ENCODE results near the gene ZNF710.

ZNF710 gene

DNA sequence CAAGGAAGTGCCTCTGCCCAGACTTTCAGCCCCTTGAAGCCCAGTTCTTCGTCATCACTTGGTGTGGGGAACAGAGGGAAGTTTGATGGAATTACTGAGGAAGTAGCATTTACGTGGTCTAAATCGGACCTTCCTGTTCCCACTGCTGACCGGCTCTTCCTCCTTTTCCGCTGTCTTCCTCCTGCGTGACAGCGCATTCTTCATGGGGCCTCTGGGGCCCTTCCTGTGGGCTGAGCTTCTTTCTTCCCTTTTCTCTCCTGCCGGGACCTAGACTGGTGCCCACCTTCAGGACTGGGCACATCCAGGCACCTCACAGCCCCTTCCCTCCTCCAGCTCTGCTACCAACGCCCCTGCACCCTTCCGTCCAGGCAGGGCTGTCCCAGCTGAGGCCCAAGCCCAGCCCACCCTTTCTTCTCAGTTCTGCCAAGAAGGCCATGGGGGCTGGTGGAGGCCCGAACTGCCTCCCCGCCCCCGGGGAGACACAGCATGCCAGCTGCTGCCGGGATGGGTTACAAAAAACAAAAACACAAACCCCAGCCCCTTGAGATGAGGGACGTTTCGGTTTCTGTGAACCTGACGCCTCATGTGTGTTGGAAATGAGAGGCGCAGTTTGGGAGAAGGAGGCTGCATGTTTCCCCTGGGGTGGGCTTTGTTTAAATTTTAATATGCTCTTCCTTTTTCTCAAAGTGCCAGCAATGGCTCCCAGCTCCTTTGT lies 19.1 kb downstream of the ZNF710 start:
- no peaks in the 10 kb centered on the region for H3K9me3 ChIP-seq (ENCODE audit: control insufficient read depth, low read length)
- DNase-seq (ENCODE audit: low read depth), result no peak
- H3K4me3 ChIP-seq (ENCODE audit: low read length), result no peak overlapping the region
- H3K27me3 ChIP-seq (replicated peaks; ENCODE audit: control insufficient read depth, insufficient read depth, low read length), result no peaks in the 10 kb centered on the region
- H3K36me3 ChIP-seq (ENCODE audit: control insufficient read depth, insufficient read depth, low read length, severe bottlenecking), result no peaks in the 10 kb centered on the region
- no peak overlapping the region for H3K9ac ChIP-seq (ENCODE audit: low read length)
- H3K4me1 ChIP-seq (ENCODE audit: control insufficient read depth, insufficient read depth, low read length), result peaks cover 5% of the 10 kb centered on the region

- H3K4me3 ChIP-seq (ENCODE audit: low read length), result no peak overlapping the region
- H3K27me3 ChIP-seq (replicated peaks; ENCODE audit: control insufficient read depth, insufficient read depth, low read length), result no peaks in the 10 kb centered on the region
- no peaks in the 10 kb centered on the region for H3K9me3 ChIP-seq (ENCODE audit: control insufficient read depth, low read length)
- no peak overlapping the region for H3K9ac ChIP-seq (ENCODE audit: low read length)
- no peaks in the 10 kb centered on the region for H3K36me3 ChIP-seq (ENCODE audit: control insufficient read depth, insufficient read depth, low read length, severe bottlenecking)
- DNase-seq (ENCODE audit: low read depth), result no peak
- peaks cover under 1% of the 10 kb centered on the region for H3K4me1 ChIP-seq (ENCODE audit: control insufficient read depth, insufficient read depth, low read length)
Measured at GRCh38 chr15:90020936-90021507, 19.9 kb downstream of the ZNF710 start.

GRCh38 chr15:90022345-90022744 lies 21.2 kb downstream of the ZNF710 start:
- no peak overlapping the region for H3K4me3 ChIP-seq (ENCODE audit: low read length)
- no peaks in the 10 kb centered on the region for H3K27me3 ChIP-seq (replicated peaks; ENCODE audit: control insufficient read depth, insufficient read depth, low read length)
- H3K36me3 ChIP-seq (ENCODE audit: control insufficient read depth, insufficient read depth, low read length, severe bottlenecking), result no peaks in the 10 kb centered on the region
- no peaks in the 10 kb centered on the region for H3K9me3 ChIP-seq (ENCODE audit: control insufficient read depth, low read length)
- H3K9ac ChIP-seq (ENCODE audit: low read length), result no peak overlapping the region
- no peak for DNase-seq (ENCODE audit: low read depth)
- H3K4me1 ChIP-seq (ENCODE audit: control insufficient read depth, insufficient read depth, low read length), result no peaks in the 10 kb centered on the region

GRCh38 chr15:90022905-90023700 lies 22.0 kb downstream of the ZNF710 start:
- H3K36me3 ChIP-seq (ENCODE audit: control insufficient read depth, insufficient read depth, low read length, severe bottlenecking), result no peaks in the 10 kb centered on the region
- H3K9ac ChIP-seq (ENCODE audit: low read length), result no peak overlapping the region
- H3K9me3 ChIP-seq (ENCODE audit: control insufficient read depth, low read length), result no peaks in the 10 kb centered on the region
- H3K4me1 ChIP-seq (ENCODE audit: control insufficient read depth, insufficient read depth, low read length), result no peaks in the 10 kb centered on the region
- H3K27me3 ChIP-seq (replicated peaks; ENCODE audit: control insufficient read depth, insufficient read depth, low read length), result no peaks in the 10 kb centered on the region
- no peak overlapping the region for H3K4me3 ChIP-seq (ENCODE audit: low read length)
- no peak for DNase-seq (ENCODE audit: low read depth)

- no peaks in the 10 kb centered on the region for H3K4me1 ChIP-seq (ENCODE audit: control insufficient read depth, insufficient read depth, low read length)
- no peak overlapping the region for H3K9ac ChIP-seq (ENCODE audit: low read length)
- H3K36me3 ChIP-seq (ENCODE audit: control insufficient read depth, insufficient read depth, low read length, severe bottlenecking), result no peaks in the 10 kb centered on the region
- no peak overlapping the region for H3K4me3 ChIP-seq (ENCODE audit: low read length)
- DNase-seq (ENCODE audit: low read depth), result no peak
- no peaks in the 10 kb centered on the region for H3K9me3 ChIP-seq (ENCODE audit: control insufficient read depth, low read length)
- H3K27me3 ChIP-seq (replicated peaks; ENCODE audit: control insufficient read depth, insufficient read depth, low read length), result no peaks in the 10 kb centered on the region
Measured at GRCh38 chr15:90024406-90024805, 23.3 kb downstream of the ZNF710 start.

GRCh38 chr15:90025489-90026033 lies 24.4 kb downstream of the ZNF710 start:
- Histone ChIP-seq H3K4me3 (ENCODE audit: low read length) (no peak overlapping the region), H3K9ac (ENCODE audit: low read length) (no peak overlapping the region), H3K36me3 (ENCODE audit: control insufficient read depth, insufficient read depth, low read length, severe bottlenecking) (no peaks in the 10 kb centered on the region), H3K27me3 (replicated peaks; ENCODE audit: control insufficient read depth, insufficient read depth, low read length) (no peaks in the 10 kb centered on the region), H3K4me1 (ENCODE audit: control insufficient read depth, insufficient read depth, low read length) (no peaks in the 10 kb centered on the region), H3K9me3 (ENCODE audit: control insufficient read depth, low read length) (no peaks in the 10 kb centered on the region)
- peak; percentile 34 for DNase-seq (ENCODE audit: low read depth)

- no peak for DNase-seq (ENCODE audit: low read depth)
- no peaks in the 10 kb centered on the region for H3K9me3 ChIP-seq (ENCODE audit: control insufficient read depth, low read length)
- H3K4me3 ChIP-seq (ENCODE audit: low read length), result no peak overlapping the region
- peaks cover 10% of the 10 kb centered on the region for H3K4me1 ChIP-seq (ENCODE audit: control insufficient read depth, insufficient read depth, low read length)
- H3K27me3 ChIP-seq (replicated peaks; ENCODE audit: control insufficient read depth, insufficient read depth, low read length), result no peaks in the 10 kb centered on the region
- H3K9ac ChIP-seq (ENCODE audit: low read length), result no peak overlapping the region
- H3K36me3 ChIP-seq (ENCODE audit: control insufficient read depth, insufficient read depth, low read length, severe bottlenecking), result no peaks in the 10 kb centered on the region
Measured at GRCh38 chr15:90028376-90028944, 27.3 kb downstream of the ZNF710 start.

- Histone ChIP-seq H3K27me3 (replicated peaks; ENCODE audit: control insufficient read depth, insufficient read depth, low read length) (no peaks in the 10 kb centered on the region), H3K4me1 (ENCODE audit: control insufficient read depth, insufficient read depth, low read length) (peaks cover 10% of the 10 kb centered on the region), H3K9ac (ENCODE audit: low read length) (no peak overlapping the region), H3K4me3 (ENCODE audit: low read length) (no peak overlapping the region), H3K36me3 (ENCODE audit: control insufficient read depth, insufficient read depth, low read length, severe bottlenecking) (no peaks in the 10 kb centered on the region), H3K9me3 (ENCODE audit: control insufficient read depth, low read length) (no peaks in the 10 kb centered on the region)
- DNase-seq (ENCODE audit: low read depth), result no peak
Measured at GRCh38 chr15:90029024-90029423, 27.9 kb downstream of the ZNF710 start.

GRCh38 chr15:90030376-90030775 lies 29.3 kb downstream of the ZNF710 start:
- Histone ChIP-seq H3K4me3 (ENCODE audit: low read length) (no peak overlapping the region), H3K4me1 (ENCODE audit: control insufficient read depth, insufficient read depth, low read length) (peaks cover 19% of the 10 kb centered on the region), H3K36me3 (ENCODE audit: control insufficient read depth, insufficient read depth, low read length, severe bottlenecking) (no peaks in the 10 kb centered on the region), H3K9ac (ENCODE audit: low read length) (no peak overlapping the region), H3K27me3 (replicated peaks; ENCODE audit: control insufficient read depth, insufficient read depth, low read length) (no peaks in the 10 kb centered on the region), H3K9me3 (ENCODE audit: control insufficient read depth, low read length) (no peaks in the 10 kb centered on the region)
- DNase-seq (ENCODE audit: low read depth), result no peak

DNA sequence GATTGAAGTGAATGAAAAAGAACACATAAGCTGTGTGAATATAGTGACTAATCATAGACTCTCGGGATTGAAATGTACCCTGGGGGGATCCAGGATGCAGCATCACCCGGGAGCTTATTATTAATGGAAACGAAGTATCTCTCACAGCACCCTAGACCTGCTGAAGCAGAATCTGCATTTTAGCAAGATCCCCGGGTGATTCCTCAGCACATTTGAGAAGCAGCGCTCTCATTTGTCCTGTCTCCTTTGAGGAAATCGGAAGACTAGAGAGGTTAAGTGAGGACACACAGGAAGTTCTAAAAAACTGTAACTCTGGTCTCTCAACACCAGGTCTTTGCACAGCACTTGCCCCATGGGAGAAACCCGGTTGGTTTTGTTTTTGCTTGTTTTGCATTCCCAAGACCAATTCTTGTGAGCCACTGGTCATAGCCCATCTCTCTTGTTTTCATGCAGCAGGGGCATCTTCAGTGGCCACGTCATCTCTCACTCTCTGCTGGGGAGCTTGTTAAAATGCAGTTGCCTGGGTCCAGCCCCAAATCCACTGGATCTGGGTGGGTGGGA lies 30.2 kb downstream of the ZNF710 start:
- Histone ChIP-seq H3K4me1 (ENCODE audit: control insufficient read depth, insufficient read depth, low read length) (peaks cover 19% of the 10 kb centered on the region), H3K4me3 (ENCODE audit: low read length) (peak overlapping the region; percentile 45), H3K9ac (ENCODE audit: low read length) (no peak overlapping the region), H3K9me3 (ENCODE audit: control insufficient read depth, low read length) (no peaks in the 10 kb centered on the region), H3K36me3 (ENCODE audit: control insufficient read depth, insufficient read depth, low read length, severe bottlenecking) (no peaks in the 10 kb centered on the region), H3K27me3 (replicated peaks; ENCODE audit: control insufficient read depth, insufficient read depth, low read length) (no peaks in the 10 kb centered on the region)
- DNase-seq (ENCODE audit: low read depth), result no peak

DNA sequence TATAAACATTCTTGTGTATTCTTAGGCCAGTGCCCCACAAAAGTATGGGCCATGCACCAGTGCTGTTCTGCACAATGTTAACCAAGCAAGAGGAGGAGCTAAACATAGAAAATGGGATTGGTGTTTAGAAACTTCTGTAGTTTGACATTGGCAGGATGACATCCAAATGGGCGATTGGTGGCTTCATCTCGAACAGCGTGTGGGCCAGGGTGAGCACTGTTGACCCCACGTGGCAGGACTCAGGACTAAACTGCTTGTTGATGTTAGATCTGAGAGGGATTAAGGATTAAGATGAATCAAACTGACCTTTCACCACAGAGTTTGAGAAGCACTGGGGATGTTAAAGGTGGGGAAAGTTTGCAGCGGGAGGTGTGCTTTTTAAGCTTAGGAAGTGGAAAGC lies 31.9 kb downstream of the ZNF710 start:
- H3K9me3 ChIP-seq (ENCODE audit: control insufficient read depth, low read length), result no peaks in the 10 kb centered on the region
- H3K4me1 ChIP-seq (ENCODE audit: control insufficient read depth, insufficient read depth, low read length), result peaks cover 32% of the 10 kb centered on the region
- no peak for DNase-seq (ENCODE audit: low read depth)
- H3K4me3 ChIP-seq (ENCODE audit: low read length), result no peak overlapping the region
- H3K36me3 ChIP-seq (ENCODE audit: control insufficient read depth, insufficient read depth, low read length, severe bottlenecking), result no peaks in the 10 kb centered on the region
- no peak overlapping the region for H3K9ac ChIP-seq (ENCODE audit: low read length)
- H3K27me3 ChIP-seq (replicated peaks; ENCODE audit: control insufficient read depth, insufficient read depth, low read length), result no peaks in the 10 kb centered on the region

Data from adipocyte (in vitro differentiated cells).